Stimulated activated CD4-positive, alpha-beta T cell treated with anti-CD3 and anti-CD28 coated beads, Interleukin-1b, Interleukin-23, amount 100 ng/mL, for 48 hours (primary cell): ENCODE measurements around the gene RAVER2.
"Not testable (repeated sequence)": the region's sequence is repeated elsewhere in the genome, so short reads cannot be mapped to it uniquely, and the experiment has no call there.

Source experiments
- DNase-seq: peaks from one replicate; pipeline ENCODE4 v3.0.0-alpha.2; 2020

Gene RAVER2

GRCh38 chr1:64750092-64750491 is 5.2 kb downstream of the RAVER2 start:
- no peak for DNase-seq

DNA sequence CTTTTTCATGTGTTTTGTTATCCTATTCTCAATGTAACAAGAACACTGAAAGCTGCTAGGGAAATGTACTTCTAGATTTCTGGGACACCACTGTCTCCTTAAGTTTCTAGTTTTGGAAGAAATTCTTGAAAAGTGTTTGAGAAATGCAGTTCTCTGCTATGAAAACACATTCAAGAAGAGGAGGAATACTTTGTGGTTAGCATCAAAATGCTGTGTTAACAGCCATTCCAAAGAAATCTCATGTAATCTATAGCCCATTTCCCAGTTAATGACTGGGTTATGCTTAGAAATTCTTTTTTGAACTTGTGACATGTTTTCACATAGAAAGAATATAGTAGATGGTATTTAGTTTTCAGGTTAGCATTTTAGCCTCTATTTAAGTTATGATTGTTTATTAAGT is 6.0 kb downstream of the RAVER2 start:
- no peak for DNase-seq

DNA sequence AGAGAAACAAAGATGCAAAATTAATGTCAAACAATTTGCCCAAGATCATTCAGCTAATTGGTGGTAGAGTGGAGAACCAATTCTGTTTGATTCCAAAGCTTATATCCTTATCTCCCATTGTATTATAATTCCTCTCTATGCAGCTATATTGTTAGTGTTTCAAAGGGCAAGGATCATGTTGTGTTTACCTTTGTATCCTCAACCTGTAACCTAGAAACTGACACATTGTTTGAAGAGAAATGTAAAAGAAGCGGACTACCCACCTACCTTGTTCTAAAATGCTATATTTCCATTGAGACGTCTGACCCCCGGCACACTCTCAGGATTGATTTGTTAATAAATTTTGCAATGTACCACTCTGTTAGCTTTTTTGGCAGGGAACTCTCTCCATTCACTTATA is 9.3 kb downstream of the RAVER2 start:
- DNase-seq: no peak

- no peak for DNase-seq
Measured at GRCh38 chr1:64755361-64755760, 10.5 kb downstream of the RAVER2 start.

DNA sequence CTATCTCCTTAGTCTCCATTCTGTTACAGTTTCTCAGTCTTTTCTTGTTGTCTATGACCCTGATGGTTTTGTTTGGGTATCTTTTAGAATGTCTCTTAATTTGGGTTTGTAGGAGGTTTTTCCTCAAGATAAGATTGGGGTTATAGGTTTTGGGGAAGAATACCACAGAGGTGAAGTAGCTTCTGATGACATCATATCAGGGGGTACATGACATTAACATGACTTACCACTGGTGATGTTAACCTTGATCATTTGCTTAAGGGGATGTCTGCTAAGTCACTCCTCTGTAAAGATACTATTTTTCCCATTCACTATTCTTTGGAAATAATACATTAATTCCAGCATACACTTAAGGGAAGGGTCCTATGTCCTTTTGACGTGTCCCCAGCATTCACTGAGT is 11.9 kb downstream of the RAVER2 start:
- DNase-seq: no peak

DNA sequence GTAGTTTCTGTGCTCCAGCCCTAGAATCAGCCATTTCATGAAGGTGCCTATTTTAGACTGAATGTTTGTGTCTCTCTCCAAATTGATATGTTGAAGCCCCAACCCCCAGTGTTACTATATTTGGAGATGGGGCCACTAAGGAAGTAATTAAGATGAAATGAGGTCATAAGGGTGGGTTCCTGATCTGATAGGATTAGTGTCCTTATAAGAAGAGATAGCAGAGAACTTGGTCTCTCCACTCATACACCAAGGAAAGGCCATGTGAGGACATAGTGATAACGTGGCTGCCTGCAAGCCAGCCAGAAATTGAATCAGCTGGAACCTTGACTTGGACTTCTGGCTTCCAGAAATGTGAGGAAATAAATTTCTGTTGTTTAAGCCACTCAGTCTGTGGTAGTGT is 12.3 kb downstream of the RAVER2 start:
- DNase-seq: no peak

GRCh38 chr1:64758233-64758632 is 13.4 kb downstream of the RAVER2 start:
- no peak for DNase-seq

DNA sequence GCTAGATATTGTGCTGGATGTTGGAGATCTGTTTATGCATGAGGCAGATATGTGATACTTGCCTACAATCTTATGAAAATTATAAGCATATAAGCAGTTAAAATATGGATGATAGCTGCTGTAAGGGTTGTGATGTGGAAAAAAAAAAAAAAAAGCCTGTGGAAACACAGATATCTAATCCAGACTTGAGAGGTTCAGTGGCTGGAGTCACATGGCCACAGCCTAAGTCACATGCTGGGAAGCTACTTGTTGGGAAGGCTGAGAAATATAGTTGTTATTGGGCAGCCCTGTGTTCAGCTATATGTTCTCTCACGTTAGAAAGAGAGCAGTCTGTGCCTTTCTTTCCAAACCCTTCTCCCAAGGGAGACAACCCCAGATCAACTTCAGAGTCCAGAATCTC is 15.1 kb downstream of the RAVER2 start:
- DNase-seq: no peak

DNA sequence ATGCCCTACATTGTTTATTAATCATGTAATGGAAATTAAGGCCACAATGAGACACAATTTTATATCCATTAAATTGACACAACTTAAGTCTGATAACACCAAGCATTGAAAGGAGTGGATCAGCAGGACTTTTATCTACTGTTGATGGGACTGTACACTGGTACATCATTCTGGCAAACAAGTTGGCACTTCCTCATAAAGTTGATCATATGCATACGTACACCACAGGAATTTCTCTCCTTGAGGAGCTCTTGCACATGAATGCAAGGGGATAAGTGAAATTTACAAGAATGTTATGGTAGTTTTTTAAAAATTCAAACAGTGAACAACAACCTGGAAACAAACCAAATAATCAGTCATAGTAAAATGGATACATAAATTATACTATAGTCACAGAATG is 20.1 kb downstream of the RAVER2 start:
- DNase-seq: no peak

GRCh38 chr1:64765826-64766225 is 21.0 kb downstream of the RAVER2 start:
- no peak for DNase-seq

GRCh38 chr1:64766429-64766828 is 21.6 kb downstream of the RAVER2 start:
- no peak for DNase-seq

DNA sequence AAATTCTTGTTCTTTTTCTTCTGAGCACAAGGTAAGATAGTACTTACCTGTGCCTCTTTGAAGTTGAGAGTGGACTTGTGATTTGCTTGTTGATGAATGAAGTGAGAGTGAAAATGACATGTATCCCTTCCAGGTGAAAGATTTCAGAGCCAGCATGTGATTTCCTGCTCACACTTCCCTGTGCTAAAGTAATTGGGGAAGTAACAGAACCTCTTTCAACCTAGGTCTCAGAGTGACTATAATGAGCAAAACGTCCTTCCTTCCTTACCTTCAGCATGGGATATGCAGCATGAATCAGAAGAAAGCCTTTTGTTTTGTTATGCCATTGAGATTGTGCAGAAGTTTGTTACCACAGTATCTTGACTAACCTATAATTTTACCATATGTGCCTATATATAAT is 24.6 kb downstream of the RAVER2 start:
- no peak for DNase-seq

GRCh38 chr1:64769971-64770370 is 25.1 kb downstream of the RAVER2 start:
- no peak for DNase-seq

DNA sequence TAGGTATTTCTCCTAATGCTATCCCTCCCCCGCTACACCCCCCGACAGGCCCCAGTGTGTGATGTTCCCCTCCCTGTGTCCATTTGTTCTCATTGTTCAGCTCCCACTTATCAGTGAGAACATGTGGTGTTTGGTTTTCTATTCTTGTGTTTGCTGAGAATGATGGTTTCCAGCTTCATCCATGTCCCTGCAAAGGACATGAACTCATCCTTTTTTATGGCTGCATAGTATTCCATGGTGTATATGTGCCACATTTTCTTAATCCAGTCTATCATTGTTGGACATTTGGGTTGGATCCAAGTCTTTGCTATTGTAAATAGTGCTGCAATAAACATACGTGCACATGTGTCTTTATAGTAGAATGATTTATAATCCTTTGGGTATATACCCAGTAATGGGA is 28.4 kb downstream of the RAVER2 start:
- DNase-seq: not testable (repeated sequence)

DNA sequence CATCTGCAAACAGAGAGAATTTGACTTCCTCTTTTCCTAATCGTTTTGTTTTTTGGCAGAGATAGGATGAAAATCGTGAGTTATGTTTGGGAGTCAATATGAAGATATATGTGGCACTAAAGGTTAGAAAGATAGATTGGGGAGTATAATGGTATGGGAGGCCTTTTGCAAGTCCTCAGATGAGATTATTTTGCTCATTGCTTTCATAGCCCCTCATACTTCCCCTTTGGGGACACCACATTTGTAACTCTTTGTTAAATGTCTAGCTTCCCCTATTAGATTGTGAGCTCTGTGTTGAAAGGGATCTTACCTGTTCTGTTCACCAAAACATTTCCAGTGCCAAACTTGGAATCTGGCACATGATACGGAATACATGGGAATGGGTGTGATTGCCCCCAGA is 30.2 kb downstream of the RAVER2 start:
- DNase-seq: no peak

DNA sequence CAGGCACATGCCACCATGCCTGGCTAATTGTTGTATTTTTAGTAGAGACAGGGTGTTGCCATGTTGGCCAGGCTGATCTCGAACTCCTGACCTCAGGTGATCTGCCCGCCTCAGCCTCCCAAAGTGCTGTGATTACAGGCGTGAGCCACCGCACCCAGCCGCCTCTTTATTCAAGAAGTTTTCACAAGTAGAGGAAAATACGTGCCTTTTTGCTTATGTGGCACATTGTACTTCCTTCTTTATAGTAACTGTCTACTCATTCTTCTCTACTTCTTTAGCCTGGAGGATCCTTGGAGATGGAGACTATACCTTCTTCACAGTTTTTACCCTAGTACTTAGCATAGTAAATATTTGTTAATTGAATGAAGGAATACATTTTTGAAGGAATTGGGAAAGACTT is 37.2 kb downstream of the RAVER2 start:
- DNase-seq: not testable (repeated sequence)

GRCh38 chr1:64782848-64783247 is 38.0 kb downstream of the RAVER2 start:
- DNase-seq: not testable (repeated sequence)

GRCh38 chr1:64790832-64791487 is 46.1 kb downstream of the RAVER2 start:
- DNase-seq: no peak

- no peak for DNase-seq
Measured at GRCh38 chr1:64798872-64799271, 54.0 kb downstream of the RAVER2 start.

GRCh38 chr1:64801851-64802523 is 57.1 kb downstream of the RAVER2 start:
- DNase-seq: no peak

DNA sequence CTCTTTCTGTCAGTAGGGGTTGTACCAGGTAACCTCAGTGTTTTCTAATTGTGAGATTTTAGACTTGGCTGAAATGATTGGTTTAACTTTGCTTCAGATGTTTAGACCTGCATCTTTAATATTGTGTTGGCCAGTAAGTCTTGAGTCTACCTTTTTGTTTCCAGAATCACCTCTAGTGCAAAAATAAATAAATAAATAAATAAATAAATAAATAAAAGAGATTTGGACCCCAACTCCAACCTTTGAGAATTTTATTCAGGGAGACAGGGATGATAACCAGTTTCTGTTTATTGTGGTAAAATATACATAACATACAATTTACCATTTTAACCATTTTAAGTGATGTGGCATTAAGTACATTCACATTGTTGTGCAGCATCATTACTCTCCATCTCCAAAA is 64.4 kb downstream of the RAVER2 start:
- DNase-seq: no peak

- no peak for DNase-seq
Measured at GRCh38 chr1:64810001-64810400, 65.1 kb downstream of the RAVER2 start.

DNA sequence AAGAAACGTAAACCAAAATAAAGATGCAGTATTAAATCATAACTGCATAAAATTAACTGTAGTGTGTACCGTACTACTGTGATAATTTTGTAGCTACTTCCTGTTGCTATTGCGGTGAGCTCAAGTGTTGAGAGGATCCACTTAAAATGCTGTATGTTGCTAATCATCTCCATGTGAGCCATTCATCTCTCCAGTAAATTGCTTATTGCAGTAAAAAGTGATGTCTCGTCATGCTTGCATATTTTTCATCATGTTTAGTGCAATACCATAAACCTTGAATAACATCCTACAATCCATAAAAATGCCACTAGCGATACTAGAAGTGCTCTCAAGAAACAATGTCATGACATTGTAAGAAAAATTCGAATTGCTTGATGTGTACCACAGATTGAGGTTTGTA is 66.3 kb downstream of the RAVER2 start:
- DNase-seq: no peak

DNA sequence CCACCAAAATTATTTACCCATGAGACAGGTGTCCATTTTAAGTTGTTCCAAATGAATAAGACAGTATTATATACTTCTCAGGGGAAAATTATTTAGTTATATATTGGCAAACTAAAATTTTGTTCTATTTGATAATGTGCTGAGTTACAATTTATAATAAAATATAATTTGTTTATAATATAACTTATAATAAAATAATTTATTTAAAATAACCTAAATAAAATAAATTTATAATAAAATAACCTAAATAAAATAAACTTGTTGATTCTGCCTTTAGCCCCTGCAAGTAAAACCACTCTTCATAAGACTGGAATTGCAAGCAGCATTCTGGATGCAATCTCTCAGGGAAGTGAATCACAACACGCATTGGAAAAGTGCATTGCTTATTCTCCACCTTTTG is 69.6 kb downstream of the RAVER2 start:
- DNase-seq: no peak

DNA sequence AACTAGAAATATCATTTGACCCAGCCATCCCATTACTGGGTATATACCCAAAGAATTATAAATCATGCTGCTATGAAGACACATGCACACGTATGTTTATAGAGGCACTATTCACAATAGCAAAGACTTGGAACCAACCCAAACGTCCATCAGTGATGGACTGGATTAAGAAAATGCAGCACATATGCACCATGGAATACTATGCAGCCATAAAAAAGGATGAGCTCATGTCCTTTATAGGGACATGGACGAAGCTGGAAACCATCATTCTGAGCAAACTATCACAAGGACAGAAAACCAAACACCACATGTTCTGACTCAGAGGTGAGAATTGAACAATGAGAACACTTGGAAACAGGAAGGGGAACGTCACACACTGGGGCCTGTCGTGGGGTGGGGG is 72.5 kb downstream of the RAVER2 start:
- DNase-seq: not testable (repeated sequence)
